ENCODE measurements around the gene ABCC3.

The ABCC3 gene

GRCh38 chr17:50685691-50686493 is 51.2 kb downstream of the ABCC3 start:
- DNase-seq (ENCODE audit: insufficient read length, low spot score) = no peak

GRCh38 chr17:50686494-50687199 is 52.0 kb downstream of the ABCC3 start:
- DNase-seq (ENCODE audit: insufficient read length, low spot score) (no peak), FAIRE-seq (no peak)
- no peak for TF ChIP-seq CTCF (IDR thresholded peaks at IDR 0.05; ENCODE audit: insufficient read depth, missing control alignments)

More at GRCh38 chr17:50685691-50686493, 51.2 kb downstream of the ABCC3 start:
- no peak for FAIRE-seq
- TF ChIP-seq CTCF (IDR thresholded peaks at IDR 0.05; ENCODE audit: insufficient read depth, missing control alignments) = no peak

- FAIRE-seq = no peak
- no peak for TF ChIP-seq CTCF (IDR thresholded peaks at IDR 0.05; ENCODE audit: insufficient read depth, missing control alignments)
- DNase-seq (ENCODE audit: insufficient read length, low spot score) = no peak
These were observed 52.8 kb downstream of the ABCC3 start for GRCh38 chr17:50687200-50688066.

- FAIRE-seq (no peak), DNase-seq (ENCODE audit: insufficient read length, low spot score) (no peak)
- TF ChIP-seq CTCF (IDR thresholded peaks at IDR 0.05; ENCODE audit: insufficient read depth, missing control alignments) = no peak
These were observed 53.6 kb downstream of the ABCC3 start for GRCh38 chr17:50688245-50688644.

- FAIRE-seq = no peak
- no peak for DNase-seq (ENCODE audit: insufficient read length, low spot score)
- no peak for TF ChIP-seq CTCF (IDR thresholded peaks at IDR 0.05; ENCODE audit: insufficient read depth, missing control alignments)
These were observed 54.6 kb downstream of the ABCC3 start for GRCh38 chr17:50689251-50689650.

- DNase-seq (ENCODE audit: insufficient read length, low spot score) = no peak
These were observed 55.5 kb downstream of the ABCC3 start for GRCh38 chr17:50689956-50690886.

More at GRCh38 chr17:50689956-50690886, 55.5 kb downstream of the ABCC3 start:
- no peak for FAIRE-seq
- TF ChIP-seq CTCF (IDR thresholded peaks at IDR 0.05; ENCODE audit: insufficient read depth, missing control alignments) = no peak
